Measurements from ENCODE around the gene GLIS1. TPM values are rescaled to one million over a fixed set of nuclear protein-coding genes. Genes with fewer than 3 reads are reported as not detected.

The GLIS1 gene
- total RNA-seq, 1 donor from 2014 or later = not detected

GRCh38 chr1:53591924-53592323 is 147.0 kb downstream of the GLIS1 start:
- DNase-seq = no peak

- DNase-seq = no peak
Measured at GRCh38 chr1:53590531-53591515, 148.1 kb downstream of the GLIS1 start.

- no peak for DNase-seq
Measured at GRCh38 chr1:53590104-53590503, 148.9 kb downstream of the GLIS1 start.

DNA sequence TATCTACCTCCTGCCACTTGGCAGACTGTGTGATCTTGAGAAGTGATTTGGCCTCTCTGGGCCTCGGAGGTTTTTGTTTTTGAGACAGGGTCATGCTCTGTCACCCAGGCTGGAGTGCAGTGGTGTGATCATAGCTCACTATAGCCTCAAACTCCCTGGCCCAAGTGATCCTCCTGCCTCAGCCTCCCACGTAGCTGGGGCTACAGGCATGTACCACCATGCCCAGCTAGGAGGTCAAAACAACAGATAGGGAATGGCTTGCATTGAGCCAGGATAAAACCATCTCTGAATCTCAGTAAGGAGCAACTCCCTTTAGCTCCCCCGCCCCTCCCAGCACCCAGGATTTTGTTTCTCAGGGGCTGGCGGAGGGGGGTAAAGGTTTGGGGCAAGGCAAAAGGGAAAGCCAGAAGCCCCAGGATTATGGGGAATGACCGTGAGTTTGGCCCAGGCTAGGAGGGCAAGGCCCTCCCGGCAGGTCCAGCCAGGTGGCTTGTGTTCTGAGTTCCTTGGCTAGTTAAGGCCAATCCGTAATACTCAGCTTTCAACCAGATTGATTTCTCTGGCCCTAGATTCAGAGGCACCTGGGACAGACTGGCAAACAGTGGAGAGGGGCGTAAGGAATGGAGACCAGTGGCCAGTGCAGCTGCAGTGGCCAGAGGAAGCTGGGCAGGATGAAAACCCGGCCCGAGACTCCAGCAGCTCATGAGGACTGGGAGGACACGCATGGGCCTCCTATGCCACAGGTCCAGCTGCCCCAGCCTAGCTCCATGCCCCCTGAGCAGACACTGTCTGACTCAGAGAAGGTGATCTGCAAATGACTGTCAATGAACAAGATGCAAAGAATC is 149.7 kb downstream of the GLIS1 start:
- DNase-seq = no peak

- no peak for DNase-seq
Measured at GRCh38 chr1:53588053-53588779, 150.7 kb downstream of the GLIS1 start.

- DNase-seq = no peak
Measured at GRCh38 chr1:53587252-53587988, 151.5 kb downstream of the GLIS1 start.

- DNase-seq = no peak
Measured at GRCh38 chr1:53586765-53587164, 152.2 kb downstream of the GLIS1 start.

DNA sequence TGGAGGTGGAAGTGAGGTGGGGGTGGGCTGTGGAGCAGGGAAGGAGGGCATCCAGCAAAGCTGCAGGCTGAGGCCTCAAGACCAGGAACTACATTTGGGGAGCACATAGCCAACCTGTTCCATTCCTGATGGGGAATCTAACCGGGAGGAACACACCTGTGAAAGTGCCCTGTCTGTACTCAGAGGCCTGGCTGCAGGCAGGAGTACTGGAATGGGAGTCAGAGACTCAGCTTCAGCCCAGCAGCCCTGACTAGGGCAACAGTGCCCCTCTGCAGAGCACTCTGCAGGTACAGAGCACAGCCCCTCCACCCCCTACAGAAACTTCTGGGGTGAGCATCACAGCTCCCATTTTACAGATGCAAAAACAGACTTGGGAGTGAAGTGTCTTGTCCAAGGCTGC is 153.4 kb downstream of the GLIS1 start:
- no peak for DNase-seq

GRCh38 chr1:53585129-53585528 is 153.8 kb downstream of the GLIS1 start:
- DNase-seq = no peak

DNA sequence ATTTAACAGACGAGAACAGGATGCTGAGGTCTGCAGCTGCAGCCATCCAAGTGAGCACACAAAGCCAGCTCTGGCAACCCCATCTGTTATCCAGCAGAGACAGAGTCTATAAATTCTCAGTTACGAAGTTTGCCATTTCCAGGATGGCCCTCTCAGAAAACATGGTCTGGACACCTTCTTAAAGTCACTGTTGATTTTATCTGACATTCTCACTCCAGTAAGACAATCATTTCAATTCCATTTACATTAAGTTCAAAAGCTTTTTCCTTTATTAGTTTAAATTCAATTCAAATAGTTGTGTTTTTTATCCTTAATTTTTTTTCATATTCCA is 154.2 kb downstream of the GLIS1 start:
- no peak for DNase-seq

GRCh38 chr1:53583868-53584776 is 154.8 kb downstream of the GLIS1 start:
- no peak for DNase-seq

DNA sequence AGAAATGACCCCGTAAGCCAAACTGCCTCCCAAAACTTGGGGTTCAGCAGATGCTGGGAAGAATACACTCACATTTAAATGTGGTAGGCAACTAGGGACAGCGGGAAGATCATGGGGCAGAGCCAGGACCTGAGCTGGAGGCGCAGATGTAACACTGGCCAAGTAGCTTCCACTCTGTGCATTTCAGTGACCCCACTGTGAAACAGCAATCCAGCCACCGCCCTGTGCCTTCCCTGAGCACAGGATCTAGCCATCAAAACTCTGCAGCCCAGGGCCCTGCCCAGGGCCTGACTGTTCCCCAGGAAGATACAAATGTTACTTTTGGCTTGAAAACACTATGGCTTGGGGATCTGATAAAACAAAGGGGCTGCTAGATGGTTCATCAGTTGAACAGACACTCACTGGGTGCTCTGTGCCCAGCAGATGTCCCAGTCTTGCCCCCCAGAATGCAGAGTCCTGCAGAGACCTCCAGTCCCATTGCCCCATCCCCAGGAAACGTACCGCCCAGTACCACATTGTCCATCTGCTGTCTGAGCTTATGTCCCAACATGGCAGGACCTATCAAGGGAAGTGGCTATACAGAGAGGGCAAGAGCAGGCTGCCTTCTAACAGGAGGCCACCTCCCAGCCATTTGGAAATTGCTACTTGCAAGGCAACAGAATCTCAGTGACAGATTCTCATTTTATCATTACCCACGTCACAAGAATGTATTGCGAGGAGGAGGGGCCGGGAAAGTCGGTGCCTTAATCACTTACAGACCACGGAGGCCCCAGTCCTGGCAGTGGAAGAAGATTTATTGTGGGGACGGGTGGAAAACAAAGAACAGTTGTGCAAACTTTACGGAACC is 155.7 kb downstream of the GLIS1 start:
- DNase-seq = no peak

GRCh38 chr1:53582211-53583020 is 156.5 kb downstream of the GLIS1 start:
- no peak for DNase-seq

DNA sequence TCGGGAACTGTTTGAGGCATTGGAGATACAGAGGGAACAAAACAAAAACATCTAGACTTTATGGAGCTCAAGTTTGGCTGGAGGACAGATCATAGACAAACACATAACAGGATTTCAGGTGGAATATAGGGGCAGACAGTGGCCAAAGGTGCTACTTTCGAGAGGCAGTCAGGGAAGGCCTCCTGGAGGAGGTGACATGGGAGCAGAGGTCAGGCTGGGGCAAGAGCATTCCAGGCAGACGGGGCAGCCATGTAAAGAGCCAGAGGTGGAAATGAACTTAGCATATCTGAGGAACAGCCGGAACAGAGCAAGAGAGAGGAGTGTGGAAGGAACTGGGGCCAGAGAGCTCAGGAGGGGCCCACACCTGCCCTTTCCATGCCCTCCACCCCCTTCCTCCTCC is 157.5 kb downstream of the GLIS1 start:
- DNase-seq = no peak

DNA sequence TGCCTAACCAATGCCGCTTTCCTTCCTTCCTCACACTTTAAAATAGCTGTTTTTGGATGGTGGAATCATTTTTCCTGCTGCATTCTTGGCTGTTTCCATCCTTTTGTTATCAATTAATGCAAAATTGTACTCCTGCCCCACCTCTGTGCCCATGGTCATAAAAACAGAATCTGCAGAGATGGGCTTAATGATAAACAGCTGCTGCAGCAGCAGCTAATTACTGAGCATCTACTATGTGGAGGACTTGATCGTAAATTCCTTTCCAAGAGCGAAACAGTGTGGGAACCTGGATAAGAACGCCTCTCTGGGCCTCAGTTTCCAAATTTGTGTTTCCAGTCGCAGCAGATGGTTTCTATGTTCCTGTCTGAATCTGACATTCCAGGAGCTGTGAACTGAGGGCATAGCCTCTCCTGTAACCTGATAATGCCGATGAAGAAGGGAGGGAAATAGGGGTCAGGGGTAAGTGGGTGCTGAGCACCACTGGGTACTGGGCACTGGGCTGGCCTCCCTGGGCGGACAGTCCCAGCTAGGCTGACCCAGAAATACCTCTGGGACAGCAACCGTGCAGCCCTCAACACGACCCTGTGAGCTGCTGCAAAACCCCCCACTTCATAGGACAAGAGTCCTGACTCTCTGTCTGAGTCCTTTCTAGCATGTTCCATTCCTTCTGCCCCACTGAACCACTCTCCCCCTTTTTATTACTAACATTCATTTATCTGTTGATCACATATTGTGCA is 158.1 kb downstream of the GLIS1 start:
- no peak for DNase-seq

- DNase-seq = no peak
Measured at GRCh38 chr1:53580009-53580400, 159.0 kb downstream of the GLIS1 start.

GRCh38 chr1:53579221-53580008 is 159.5 kb downstream of the GLIS1 start:
- DNase-seq = no peak
